NCI-H524 (cell line): ENCODE results near the gene CCDC85C.

Experiments used
- DNase-seq, 2 experiments: peaks; one replicate each; lab custom pipeline; 2025; lab: John Stamatoyannopoulos, UW

The CCDC85C gene

GRCh38 chr14:99522934-99523703, 80.9 kb downstream of the CCDC85C start:
- no peak for DNase-seq

GRCh38 chr14:99522457-99522891, 81.5 kb downstream of the CCDC85C start:
- peak in 1 of 2 experiments; percentile 63 for DNase-seq

GRCh38 chr14:99522025-99522401, 82.0 kb downstream of the CCDC85C start:
- DNase-seq = no peak

- no peak for DNase-seq
Measured at GRCh38 chr14:99521176-99522024, 82.6 kb downstream of the CCDC85C start.

- DNase-seq = no peak
Measured at GRCh38 chr14:99520571-99521081, 83.4 kb downstream of the CCDC85C start.

GRCh38 chr14:99519931-99520421, 84.0 kb downstream of the CCDC85C start:
- no peak for DNase-seq

GRCh38 chr14:99519347-99519881, 84.6 kb downstream of the CCDC85C start:
- no peak for DNase-seq

- peak; percentile 52 to 72 for DNase-seq
Measured at GRCh38 chr14:99518441-99519346, 85.3 kb downstream of the CCDC85C start.

GRCh38 chr14:99517643-99518381, 86.2 kb downstream of the CCDC85C start:
- DNase-seq = no peak

GRCh38 chr14:99516871-99517642, 87.0 kb downstream of the CCDC85C start:
- DNase-seq = no peak

GRCh38 chr14:99516156-99516870, 87.7 kb downstream of the CCDC85C start:
- no peak for DNase-seq

GRCh38 chr14:99515301-99516155, 88.5 kb downstream of the CCDC85C start:
- no peak for DNase-seq

GRCh38 chr14:99514552-99515300, 89.3 kb downstream of the CCDC85C start:
- no peak for DNase-seq

- DNase-seq = no peak
Measured at GRCh38 chr14:99513946-99514551, 90.0 kb downstream of the CCDC85C start.

GRCh38 chr14:99513183-99513694, 90.8 kb downstream of the CCDC85C start:
- no peak for DNase-seq

GRCh38 chr14:99512571-99513182, 91.3 kb downstream of the CCDC85C start:
- DNase-seq = peak in 1 of 2 experiments; percentile 67
